ENCODE measurements around the gene AXIN1. TPM values are rescaled to one million over a fixed set of nuclear protein-coding genes. Genes with fewer than 3 reads are reported as not detected.

Gene AXIN1
- total RNA-seq, 1 donor from 2014 or later = 49.0 TPM

DNA sequence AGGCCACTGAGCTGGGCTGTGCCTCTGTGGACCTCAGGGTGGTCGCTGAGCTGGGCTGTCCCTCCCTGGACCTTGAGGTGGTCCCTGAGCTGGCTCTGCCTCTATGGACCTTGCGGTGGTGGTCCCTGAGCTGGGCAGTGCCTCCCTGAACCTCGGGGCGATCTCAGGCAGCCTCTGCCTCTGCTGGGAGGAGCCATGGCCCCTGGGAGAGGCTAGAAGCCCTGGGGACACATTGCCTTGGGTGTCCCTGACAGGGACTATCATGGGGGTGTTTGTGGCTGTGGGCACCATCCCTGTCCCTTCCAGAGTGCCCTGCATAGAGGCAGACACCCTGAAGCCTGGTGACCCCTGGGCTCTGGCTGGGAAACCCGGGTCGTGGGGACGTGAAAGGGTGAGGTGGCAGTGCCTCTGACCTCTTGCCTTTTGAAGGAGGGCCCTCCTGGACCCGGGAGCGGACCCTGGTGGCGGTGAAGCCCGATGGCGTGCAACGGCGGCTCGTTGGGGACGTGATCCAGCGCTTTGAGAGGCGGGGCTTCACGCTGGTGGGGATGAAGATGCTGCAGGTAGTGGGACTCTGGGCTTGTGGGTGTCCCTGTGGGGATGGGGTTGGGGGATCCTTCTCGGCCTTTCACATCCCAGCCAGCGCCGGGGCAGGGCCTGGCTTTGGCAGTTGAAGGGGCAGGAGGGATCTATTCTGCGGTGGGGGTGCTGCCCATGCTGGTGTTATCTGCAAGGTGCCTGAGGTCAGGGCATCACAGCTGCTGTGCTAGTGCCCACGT, 46.2 kb upstream of the AXIN1 start:
- FAIRE-seq (no peak), DNase-seq (ENCODE audit: low read depth) (no peak)
- Histone ChIP-seq H3K4me3 (ENCODE audit: low read depth, low read length) (no peak overlapping the region), H3K27me3 (ENCODE audit: control insufficient read depth, insufficient read depth, low read length) (no peaks in the 10 kb centered on the region), H3K36me3 (ENCODE audit: control insufficient read depth, insufficient read depth, low read length) (peaks cover 4% of the 10 kb centered on the region)
- TF ChIP-seq, protein P1, sequence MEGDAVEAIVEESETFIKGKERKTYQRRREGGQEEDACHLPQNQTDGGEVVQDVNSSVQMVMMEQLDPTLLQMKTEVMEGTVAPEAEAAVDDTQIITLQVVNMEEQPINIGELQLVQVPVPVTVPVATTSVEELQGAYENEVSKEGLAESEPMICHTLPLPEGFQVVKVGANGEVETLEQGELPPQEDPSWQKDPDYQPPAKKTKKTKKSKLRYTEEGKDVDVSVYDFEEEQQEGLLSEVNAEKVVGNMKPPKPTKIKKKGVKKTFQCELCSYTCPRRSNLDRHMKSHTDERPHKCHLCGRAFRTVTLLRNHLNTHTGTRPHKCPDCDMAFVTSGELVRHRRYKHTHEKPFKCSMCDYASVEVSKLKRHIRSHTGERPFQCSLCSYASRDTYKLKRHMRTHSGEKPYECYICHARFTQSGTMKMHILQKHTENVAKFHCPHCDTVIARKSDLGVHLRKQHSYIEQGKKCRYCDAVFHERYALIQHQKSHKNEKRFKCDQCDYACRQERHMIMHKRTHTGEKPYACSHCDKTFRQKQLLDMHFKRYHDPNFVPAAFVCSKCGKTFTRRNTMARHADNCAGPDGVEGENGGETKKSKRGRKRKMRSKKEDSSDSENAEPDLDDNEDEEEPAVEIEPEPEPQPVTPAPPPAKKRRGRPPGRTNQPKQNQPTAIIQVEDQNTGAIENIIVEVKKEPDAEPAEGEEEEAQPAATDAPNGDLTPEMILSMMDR (IDR thresholded peaks at IDR 0.05; ENCODE audit: insufficient read depth, low read length, severe bottlenecking) = no peak

DNA sequence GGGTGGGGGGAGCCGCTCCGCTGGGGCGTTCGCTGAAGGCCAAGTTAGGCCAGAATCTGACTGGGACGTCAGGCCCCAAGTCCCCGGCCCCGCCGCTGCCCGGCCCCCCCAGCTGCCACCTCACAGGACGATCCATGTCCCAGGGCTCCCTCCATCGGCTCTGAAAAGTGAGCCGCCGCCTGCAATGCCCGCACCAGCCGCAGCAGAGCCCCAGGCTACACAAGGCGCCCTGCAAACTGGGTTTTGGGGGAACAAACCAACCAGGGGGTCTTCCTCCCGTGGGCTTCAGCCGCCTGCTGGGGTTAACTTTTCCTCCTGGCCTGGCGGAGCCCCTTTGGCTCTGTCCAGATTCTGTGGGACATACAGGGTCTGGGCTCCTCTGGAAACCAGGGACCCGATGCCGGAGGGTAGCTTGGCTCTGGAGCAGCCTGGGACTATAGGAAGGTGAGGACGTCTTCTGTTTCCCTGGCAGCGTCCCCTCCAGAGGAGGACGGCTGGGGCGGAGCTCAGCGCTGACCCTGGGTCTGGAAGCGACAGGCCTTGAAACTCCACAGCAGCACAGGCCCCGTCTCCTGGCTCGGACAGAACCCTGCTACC, 45.3 kb upstream of the AXIN1 start:
- H3K27me3 ChIP-seq (ENCODE audit: control insufficient read depth, insufficient read depth, low read length) = no peaks in the 10 kb centered on the region
- no peak for FAIRE-seq
- TF ChIP-seq, protein P1 (IDR thresholded peaks at IDR 0.05; ENCODE audit: insufficient read depth, low read length, severe bottlenecking) = peak; percentile 43
- peaks cover 4% of the 10 kb centered on the region for H3K36me3 ChIP-seq (ENCODE audit: control insufficient read depth, insufficient read depth, low read length)
- no peak overlapping the region for H3K4me3 ChIP-seq (ENCODE audit: low read depth, low read length)
- peak; percentile 28 for DNase-seq (ENCODE audit: low read depth)

DNA sequence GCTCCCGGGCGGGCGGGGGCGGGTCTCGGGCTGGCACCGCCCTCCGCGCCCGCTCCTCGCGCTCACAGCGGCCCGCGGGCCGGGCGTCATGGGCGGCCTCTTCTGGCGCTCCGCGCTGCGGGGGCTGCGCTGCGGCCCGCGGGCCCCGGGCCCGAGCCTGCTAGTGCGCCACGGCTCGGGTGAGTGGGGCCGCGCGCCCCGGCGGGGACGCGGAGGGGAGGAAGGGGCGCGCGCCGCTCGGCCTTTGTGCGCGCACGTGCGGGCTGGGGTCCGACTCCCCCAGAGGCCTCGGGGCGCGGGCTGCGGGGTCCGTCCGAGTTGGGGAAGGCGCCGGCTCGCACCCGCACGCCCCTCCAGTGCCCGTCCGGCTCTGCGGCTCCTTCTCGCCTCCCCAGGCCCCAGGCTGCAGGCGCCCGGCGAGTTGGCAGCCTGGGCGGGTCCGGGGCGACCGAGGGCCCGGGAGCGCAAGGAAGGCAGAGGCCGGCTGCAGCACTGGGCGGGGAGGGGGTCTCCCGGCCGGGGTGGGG, 44.7 kb upstream of the AXIN1 start, which contains the start of gene NME4:
Gene NME4, plus strand, starts transcription at position 65 of the 527 bp plus-strand sequence. Its CDS starts 24 bp downstream, at position 89.
- Histone ChIP-seq H3K27me3 (ENCODE audit: control insufficient read depth, insufficient read depth, low read length) (no peaks in the 10 kb centered on the region), H3K4me3 (ENCODE audit: low read depth, low read length) (peak within 1 kb of the TSS; percentile 49), H3K36me3 (ENCODE audit: control insufficient read depth, insufficient read depth, low read length) (peaks cover 4% of the 10 kb centered on the region)
- DNase-seq (ENCODE audit: low read depth) (no peak), FAIRE-seq (no peak)
- TF ChIP-seq, protein P1 (IDR thresholded peaks at IDR 0.05; ENCODE audit: insufficient read depth, low read length, severe bottlenecking) = no peak

DNA sequence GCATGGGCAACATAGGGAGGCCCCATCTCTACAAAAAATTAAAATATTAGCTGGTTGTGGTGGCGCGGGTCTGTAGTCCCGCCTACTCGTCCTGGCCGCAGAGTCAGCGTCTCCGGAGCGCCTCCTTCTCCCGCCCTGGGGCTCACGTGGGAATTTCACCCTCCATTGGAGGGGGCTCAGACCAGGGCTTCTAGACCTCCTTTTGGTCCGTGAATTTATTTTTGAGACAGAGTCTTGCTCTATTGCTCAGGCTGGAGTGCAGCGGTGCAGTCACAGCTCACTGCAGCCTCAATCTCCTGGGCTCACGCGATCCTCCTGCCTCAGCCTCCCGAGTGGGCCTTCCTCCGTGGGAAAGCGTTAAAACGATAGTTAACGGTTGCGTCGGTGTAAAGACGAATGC, 44.1 kb upstream of the AXIN1 start:
- peak; percentile 18 for DNase-seq (ENCODE audit: low read depth)
- Histone ChIP-seq H3K4me3 (ENCODE audit: low read depth, low read length) (peak overlapping the region; percentile 12), H3K27me3 (ENCODE audit: control insufficient read depth, insufficient read depth, low read length) (no peaks in the 10 kb centered on the region), H3K36me3 (ENCODE audit: control insufficient read depth, insufficient read depth, low read length) (peaks cover 4% of the 10 kb centered on the region)
- no peak for FAIRE-seq
- TF ChIP-seq, protein P1 (IDR thresholded peaks at IDR 0.05; ENCODE audit: insufficient read depth, low read length, severe bottlenecking) = no peak

DNA sequence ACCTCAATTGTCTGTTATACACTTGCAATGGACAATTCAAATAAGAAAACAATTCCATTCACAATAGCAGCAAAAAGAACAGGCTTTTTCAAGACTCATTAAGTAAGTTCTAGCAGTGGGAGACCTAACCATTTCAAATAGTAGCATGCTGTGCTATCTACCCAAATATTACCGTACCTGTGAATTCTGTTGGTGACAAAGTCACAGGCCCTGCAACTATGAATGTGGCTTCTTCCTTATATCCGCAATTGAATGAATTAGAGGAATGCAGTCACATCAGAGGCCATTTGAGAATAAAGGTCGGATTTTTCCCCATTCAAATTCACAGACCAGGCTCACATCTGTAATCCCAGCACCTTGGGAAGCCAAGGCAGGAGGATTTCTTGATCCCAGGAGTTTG, 43.7 kb upstream of the AXIN1 start:
- DNase-seq (ENCODE audit: low read depth) = no peak
- no peaks in the 10 kb centered on the region for H3K27me3 ChIP-seq (ENCODE audit: control insufficient read depth, insufficient read depth, low read length)
- H3K4me3 ChIP-seq (ENCODE audit: low read depth, low read length) = no peak overlapping the region
- no peak for FAIRE-seq
- H3K36me3 ChIP-seq (ENCODE audit: control insufficient read depth, insufficient read depth, low read length) = peaks cover 4% of the 10 kb centered on the region
- TF ChIP-seq, protein P1 (IDR thresholded peaks at IDR 0.05; ENCODE audit: insufficient read depth, low read length, severe bottlenecking) = no peak
